Natural killer cell treated with Interleukin-12 subunit alpha and Interleukin-12 subunit beta and Interleukin-15 and Interleukin-18, amount 100 ng/mL, for 72 hours (primary cell): ENCODE results near the gene ST3GAL4. TPM values are rescaled to one million over a fixed set of nuclear protein-coding genes. Genes with fewer than 3 reads are reported as not detected.

Experiments used
- ATAC-seq, 2 donors: fragments of 150-1000 bp; cut with Tn5 transposase in 1 of 2; sonication (Bioruptor Pico), chemical (Tn5 transposase) in 1 of 2; 2 replicates each; pipeline ENCODE4 v1.10.0; 2021
- DNase-seq: peaks from one replicate; pipeline ENCODE4 v3.0.0; 2022; ENCODE audit warnings: low spot score
- H3K27ac Mint-ChIP-seq, 2 donors: 1 replicate in 1 of 2; 2 replicates in 1 of 2; pipeline ENCODE4 v1.8.0; 2022; ENCODE audit warnings: mixed read lengths in 2 of 2, mild to moderate bottlenecking in 1 of 2, moderate library complexity in 1 of 2
- H3K27me3 Mint-ChIP-seq, 2 donors: 1 replicate in 1 of 2; 2 replicates in 1 of 2; pipeline ENCODE4 v1.8.0; 2022; ENCODE audit warnings: mixed read lengths in 2 of 2
- H3K36me3 Mint-ChIP-seq: one replicate; pipeline ENCODE4 v1.8.0; 2022; ENCODE audit warnings: mixed read lengths
- H3K4me1 Mint-ChIP-seq, 2 donors: 1 replicate in 1 of 2; 2 replicates in 1 of 2; pipeline ENCODE4 v1.8.0; 2022; ENCODE audit warnings: low read depth in 2 of 2, mixed read lengths in 2 of 2, mild to moderate bottlenecking in 1 of 2
- H3K4me3 Mint-ChIP-seq: one replicate; pipeline ENCODE4 v1.8.0; 2022; ENCODE audit warnings: mixed read lengths
- H3K9me3 Mint-ChIP-seq: 2 replicates; pipeline ENCODE4 v1.8.0; 2022; ENCODE audit warnings: mixed read lengths
- total RNA-seq, 2 donors: library from RNA; stranded (reverse); gene quantifications; one replicate each; pipeline ENCODE4 v1.2.3, GENCODE V29; 2022

ST3GAL4 gene
- total RNA-seq, 2 donors from 2014 or later: 60.4 to 60.9 TPM

DNA sequence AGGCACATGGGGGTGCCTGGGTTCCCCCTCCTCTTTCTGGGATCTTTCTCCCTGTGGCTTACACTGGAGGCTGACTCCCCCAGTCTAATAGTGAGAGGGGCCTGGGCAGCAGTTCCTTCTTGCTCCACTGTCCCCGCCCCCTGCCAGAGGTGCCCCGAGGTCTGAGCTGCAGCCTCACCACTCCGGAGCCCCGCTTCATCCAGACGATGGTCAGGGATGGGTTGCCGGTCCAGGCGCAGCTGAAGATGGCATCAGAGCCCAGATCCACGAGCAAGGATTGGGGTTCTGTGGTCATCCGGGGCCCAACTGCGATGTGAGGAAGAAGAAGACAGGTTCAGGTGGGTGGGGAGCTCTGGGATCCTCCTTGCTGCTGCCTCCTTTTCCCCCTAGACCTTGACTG, 91.1 kb downstream of the ST3GAL4 start:
- Mint-ChIP-seq H3K9me3 (peaks cover 14% of the 10 kb centered on the region), H3K27ac (no peak overlapping the region), H3K27me3 (no peaks in the 10 kb centered on the region)

DNA sequence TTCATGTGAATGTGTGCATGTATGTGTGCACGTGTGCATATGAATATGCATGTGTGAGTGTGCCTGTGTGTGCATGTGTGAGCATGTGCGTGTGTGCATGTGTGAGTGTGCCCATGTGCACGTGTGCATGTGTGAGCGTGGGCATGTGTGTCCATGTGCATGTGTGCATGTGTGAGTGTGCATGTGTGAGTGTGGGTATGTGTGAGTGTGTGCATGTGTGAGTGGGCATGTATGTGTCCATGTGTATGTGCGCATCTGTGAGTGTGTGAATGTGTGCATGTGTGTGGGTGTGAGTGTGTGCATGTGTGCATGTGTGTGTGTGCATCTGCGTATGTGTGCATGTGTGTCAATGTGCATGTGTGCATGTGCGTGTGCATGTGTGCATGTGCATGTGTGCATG, 94.7 kb downstream of the ST3GAL4 start:
- H3K27me3 Mint-ChIP-seq: no peaks in the 10 kb centered on the region
- peaks cover 6% of the 10 kb centered on the region for H3K36me3 Mint-ChIP-seq
- H3K4me3 Mint-ChIP-seq: no peak overlapping the region
- DNase-seq (no peak), ATAC-seq (no peak)
- H3K4me1 Mint-ChIP-seq: peaks cover 8 to 14% of the 10 kb centered on the region in 2 donors
- H3K9me3 Mint-ChIP-seq: peaks cover 14% of the 10 kb centered on the region
- H3K27ac Mint-ChIP-seq: no peak overlapping the region

More for the DNA sequence above, 91.1 kb downstream of the ST3GAL4 start:
- Mint-ChIP-seq H3K36me3 (peaks cover 6% of the 10 kb centered on the region), H3K4me1 (peaks cover 8 to 14% of the 10 kb centered on the region in 2 donors), H3K4me3 (no peak overlapping the region)
- ATAC-seq (no peak), DNase-seq (no peak)

DNA sequence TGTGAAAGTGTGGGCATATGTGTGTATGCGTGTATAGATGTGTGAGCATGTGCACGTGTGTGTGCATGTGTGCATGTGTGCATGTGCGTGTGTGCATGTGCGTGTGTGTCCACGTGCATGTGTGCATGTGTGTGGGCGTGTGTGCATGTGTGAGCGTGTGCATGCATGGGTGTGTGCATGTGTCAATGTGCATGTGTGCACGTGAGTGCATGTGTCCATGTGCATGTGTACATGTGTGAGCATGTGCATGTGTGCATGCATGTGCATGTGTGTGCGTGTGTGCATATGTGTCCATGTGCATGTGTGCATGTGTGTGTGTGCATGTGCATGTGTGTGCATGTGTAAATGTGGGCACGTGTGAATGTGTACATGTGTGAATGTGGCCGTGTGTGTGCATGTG, 95.3 kb downstream of the ST3GAL4 start:
- Mint-ChIP-seq H3K36me3 (peaks cover 6% of the 10 kb centered on the region), H3K9me3 (peaks cover 14% of the 10 kb centered on the region), H3K4me1 (peaks cover 8 to 14% of the 10 kb centered on the region in 2 donors), H3K4me3 (no peak overlapping the region), H3K27me3 (no peaks in the 10 kb centered on the region), H3K27ac (no peak overlapping the region)
- DNase-seq: no peak
- no peak for ATAC-seq

DNA sequence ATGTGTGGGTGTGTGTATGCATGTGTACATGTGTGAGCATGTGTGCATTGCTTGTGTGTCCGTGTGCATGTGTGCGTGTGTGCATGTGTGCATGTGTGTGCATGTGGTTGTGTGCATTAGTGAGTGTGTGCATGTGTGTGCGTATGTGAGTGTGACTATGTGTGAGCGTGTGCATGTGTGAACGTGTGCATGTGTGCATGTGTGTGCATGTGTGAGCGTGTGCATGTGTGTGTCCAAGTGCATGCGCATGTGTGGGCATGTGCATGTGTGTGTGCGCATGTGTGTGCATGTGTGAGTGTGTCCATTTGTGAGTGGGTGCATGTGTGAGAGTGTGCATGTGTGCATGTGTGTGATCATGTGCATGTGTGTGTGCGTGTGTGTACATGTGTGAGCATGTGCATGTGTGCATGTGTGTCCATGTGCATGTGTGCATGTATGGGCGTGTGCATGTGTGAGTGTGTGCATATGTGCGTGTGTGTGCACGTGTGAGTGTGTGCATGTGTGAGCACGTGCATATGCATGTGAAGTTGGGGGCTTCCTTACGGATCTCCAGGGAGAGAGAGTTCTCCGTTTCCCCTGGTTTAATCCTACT, 95.8 kb downstream of the ST3GAL4 start:
- ATAC-seq: no peak
- DNase-seq: no peak
- Mint-ChIP-seq H3K4me3 (no peak overlapping the region), H3K4me1 (peaks cover 8 to 14% of the 10 kb centered on the region in 2 donors), H3K27ac (no peak overlapping the region), H3K36me3 (peaks cover 6% of the 10 kb centered on the region), H3K9me3 (peaks cover 14% of the 10 kb centered on the region), H3K27me3 (no peaks in the 10 kb centered on the region)

DNA sequence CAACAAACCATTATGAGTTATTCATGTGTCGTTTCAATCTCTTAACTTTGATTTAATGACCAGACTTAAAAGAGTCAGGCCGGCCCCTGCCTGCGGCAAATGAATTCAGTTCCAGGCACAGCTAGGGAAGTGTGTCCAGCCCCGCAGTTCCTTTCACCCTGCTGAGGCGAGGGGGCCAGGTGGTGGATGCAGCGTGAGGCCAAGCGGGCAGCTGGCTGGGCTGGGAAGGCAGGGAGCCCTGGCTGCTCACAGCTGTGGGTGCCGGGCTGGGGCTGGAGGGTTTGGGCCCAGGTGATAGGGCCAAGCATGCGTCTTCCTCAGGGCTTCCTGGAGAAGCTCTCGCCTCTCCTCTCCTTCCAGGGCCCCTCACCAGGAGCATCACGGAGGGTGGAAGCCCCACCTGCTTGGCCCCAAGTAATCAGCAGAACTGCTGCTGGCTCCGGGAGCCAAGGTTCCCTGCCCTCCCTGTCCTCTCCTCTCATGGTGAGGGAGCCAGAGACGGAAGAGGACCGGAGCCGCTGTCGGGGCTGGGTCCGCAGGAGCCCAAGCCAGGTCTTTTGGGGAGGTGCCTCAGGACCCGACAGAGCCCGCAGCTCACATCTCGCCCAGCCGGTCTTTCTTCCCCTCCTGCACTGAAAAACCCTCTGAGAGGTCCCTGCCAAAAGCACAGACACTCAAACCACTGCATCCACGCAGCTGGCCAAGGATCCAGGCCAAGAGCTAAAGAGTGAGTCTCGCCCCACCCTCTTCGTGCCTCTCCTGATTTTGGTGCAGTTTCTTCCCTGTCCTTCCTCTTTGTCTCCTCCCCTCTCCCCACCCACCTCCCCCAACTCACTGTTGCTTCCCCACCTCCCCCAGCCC, 97.0 kb downstream of the ST3GAL4 start:
- Mint-ChIP-seq H3K9me3 (peaks cover 14% of the 10 kb centered on the region), H3K36me3 (peaks cover 6% of the 10 kb centered on the region), H3K4me1 (peaks cover 8 to 14% of the 10 kb centered on the region in 2 donors), H3K27me3 (no peaks in the 10 kb centered on the region), H3K4me3 (no peak overlapping the region), H3K27ac (no peak overlapping the region)
- no peak for ATAC-seq
- no peak for DNase-seq

DNA sequence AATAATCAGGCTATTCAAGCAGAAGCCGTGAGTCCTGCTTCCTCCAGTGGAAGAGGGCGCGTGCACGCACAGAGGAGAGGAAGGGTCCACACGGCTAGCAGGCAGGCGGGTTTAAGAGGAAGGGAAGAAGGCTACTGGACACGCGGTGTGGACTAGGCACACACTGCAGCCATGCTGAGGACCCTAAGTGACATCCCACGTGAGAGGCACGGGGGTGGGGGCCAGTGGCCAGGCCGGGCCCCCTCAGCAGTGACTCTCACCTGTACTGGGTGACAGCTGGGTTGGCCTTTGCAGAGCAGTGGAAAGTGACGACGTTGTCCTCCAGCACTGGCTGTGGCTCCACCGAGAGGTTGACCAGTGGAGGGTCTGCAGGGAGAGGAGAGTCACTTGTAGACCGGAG, 100.6 kb downstream of the ST3GAL4 start:
- no peaks in the 10 kb centered on the region for H3K36me3 Mint-ChIP-seq
- H3K27me3 Mint-ChIP-seq: no peaks in the 10 kb centered on the region
- H3K4me1 Mint-ChIP-seq: peaks cover 0 to 4% of the 10 kb centered on the region in 2 donors
- no peak overlapping the region for H3K4me3 Mint-ChIP-seq
- ATAC-seq (no peak), DNase-seq (no peak)
- H3K9me3 Mint-ChIP-seq: peaks cover 3% of the 10 kb centered on the region
- H3K27ac Mint-ChIP-seq: no peak overlapping the region

DNA sequence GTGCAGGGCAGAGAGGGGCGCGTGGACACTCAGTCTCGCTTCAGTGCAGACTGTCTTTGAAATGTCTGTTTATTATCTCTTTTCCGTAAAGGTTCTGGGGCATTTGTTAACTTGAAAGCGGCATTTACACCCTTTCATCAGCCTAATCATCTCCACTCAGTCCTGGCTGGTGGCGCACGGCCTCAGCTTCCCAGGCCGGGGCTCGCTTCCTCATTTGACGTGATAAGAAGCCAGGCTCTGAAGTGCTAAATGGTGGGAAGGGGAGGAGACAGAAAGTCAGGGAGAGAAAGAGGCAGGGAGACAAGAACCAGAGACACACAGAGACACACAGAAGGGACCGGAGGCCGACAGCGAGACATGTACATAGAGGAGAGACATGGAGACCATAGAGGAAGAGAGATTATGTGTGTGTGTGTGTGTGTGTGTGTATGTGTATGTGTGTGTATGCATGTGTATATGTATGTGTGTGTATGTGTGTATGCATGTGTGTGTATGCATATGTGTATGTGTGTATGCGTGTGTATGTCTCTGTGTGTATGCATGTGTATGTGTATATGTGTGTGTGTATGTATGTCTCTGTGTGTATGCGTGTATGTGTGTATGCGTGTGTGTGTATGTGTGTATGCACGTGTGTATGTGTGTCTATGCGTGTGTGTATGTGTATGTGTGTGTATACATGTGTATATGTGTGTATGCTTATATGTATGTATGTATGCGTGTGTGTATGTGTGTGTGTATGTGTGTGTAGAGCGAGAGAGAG, 101.5 kb downstream of the ST3GAL4 start:
- ATAC-seq (peak in 1 of 2 donors; percentile 9), DNase-seq (no peak)
- Mint-ChIP-seq H3K4me3 (no peak overlapping the region), H3K36me3 (no peaks in the 10 kb centered on the region), H3K9me3 (no peaks in the 10 kb centered on the region), H3K27me3 (no peaks in the 10 kb centered on the region), H3K27ac (no peak overlapping the region), H3K4me1 (no peaks in the 10 kb centered on the region)

DNA sequence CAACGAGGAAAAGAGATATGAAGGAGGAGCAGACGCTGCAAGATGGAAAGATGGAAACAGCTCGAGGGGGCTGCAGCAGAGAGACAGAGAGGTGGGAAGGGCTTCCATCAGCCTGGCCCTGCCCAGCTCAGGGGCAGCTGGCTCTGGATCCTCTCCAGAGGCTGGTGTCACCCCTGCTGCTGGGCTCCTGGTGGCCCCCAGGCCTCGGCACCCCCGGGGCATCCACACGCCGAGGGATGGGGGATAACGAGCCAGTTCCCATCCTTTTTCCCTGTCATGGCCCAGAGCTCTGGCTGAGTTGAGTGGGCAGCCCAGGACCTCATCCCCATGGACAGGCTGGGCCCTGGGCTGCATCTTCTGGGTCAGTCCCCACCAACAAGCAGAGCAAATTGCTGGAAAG, 102.3 kb downstream of the ST3GAL4 start:
- H3K36me3 Mint-ChIP-seq: no peaks in the 10 kb centered on the region
- H3K4me1 Mint-ChIP-seq: no peaks in the 10 kb centered on the region

DNA sequence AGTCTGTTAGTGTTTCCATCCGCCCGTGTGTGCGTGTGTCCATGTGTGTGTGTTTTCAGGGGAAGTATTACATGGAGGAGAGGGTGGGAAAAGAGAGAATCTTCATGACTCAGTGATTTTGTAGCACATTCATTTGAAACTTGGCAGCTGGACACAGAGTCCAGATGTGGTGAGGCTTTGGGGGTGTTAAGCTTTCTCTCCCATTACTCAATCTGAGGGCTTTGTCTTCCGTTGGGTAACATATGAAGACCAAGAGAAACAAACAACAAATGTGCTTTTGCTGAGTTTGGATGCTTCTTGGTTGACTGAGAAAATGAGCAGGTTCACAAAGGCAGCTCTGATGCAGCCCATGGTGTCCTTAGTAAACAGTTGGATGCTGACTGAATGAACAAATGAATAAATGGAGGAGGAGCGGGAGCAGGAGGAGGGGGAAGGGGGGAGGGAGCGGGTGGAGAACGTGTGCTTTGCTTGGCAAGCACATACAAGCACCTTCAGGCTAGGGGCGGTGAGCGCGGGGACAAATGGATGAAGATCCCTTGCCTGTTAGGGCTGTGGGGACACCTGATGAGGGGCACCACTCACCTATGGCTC, 104.3 kb downstream of the ST3GAL4 start:
- H3K4me1 Mint-ChIP-seq: peaks cover under 1 to 11% of the 10 kb centered on the region in 2 donors

More for the DNA sequence above, 102.3 kb downstream of the ST3GAL4 start:
- H3K9me3 Mint-ChIP-seq: no peaks in the 10 kb centered on the region
- H3K4me3 Mint-ChIP-seq: no peak overlapping the region
- no peak overlapping the region for H3K27ac Mint-ChIP-seq
- ATAC-seq (no peak), DNase-seq (no peak)
- no peaks in the 10 kb centered on the region for H3K27me3 Mint-ChIP-seq

DNA sequence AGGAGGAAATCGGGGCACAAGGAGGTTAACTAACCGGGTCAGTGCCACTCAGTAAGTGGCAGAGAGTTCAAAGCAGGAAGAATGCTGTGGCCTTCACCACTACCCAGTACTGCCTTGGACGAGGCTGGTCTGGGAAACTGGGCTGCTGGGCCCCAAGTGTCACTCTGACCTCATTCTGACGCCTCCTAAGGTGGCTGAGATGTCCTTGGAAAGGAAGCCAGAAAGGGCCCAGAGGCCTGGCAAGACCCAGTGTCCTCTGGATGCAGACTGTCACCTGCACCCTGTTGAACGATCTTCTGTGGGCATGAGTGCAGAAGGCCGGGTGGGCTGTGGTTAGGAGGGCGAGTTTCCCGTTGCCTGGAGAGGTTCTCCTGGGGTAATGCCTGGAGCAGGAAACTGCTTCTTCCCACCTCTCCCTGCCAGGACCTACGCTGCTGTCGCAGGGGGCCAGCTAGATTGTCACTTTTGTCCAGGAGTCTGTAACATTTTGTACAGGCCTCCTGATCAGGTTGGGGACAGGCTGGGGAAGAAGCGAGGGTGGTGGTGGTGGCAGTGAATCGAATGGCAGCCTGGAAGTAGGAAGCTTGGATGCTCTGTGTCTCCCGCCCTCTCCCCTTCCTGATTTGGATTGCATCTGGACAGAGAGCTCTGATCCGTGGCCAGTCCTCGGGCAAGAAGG, 105.1 kb downstream of the ST3GAL4 start:
- DNase-seq (no peak), ATAC-seq (no peak)
- Mint-ChIP-seq H3K36me3 (no peaks in the 10 kb centered on the region), H3K9me3 (no peaks in the 10 kb centered on the region), H3K4me3 (no peak overlapping the region), H3K27ac (no peak overlapping the region), H3K4me1 (peaks cover 8 to 19% of the 10 kb centered on the region in 2 donors), H3K27me3 (no peaks in the 10 kb centered on the region)

More for the DNA sequence above, 104.3 kb downstream of the ST3GAL4 start:
- no peak overlapping the region for H3K4me3 Mint-ChIP-seq
- H3K36me3 Mint-ChIP-seq: no peaks in the 10 kb centered on the region
- ATAC-seq (no peak), DNase-seq (no peak)
- H3K27me3 Mint-ChIP-seq: no peaks in the 10 kb centered on the region
- no peak overlapping the region for H3K27ac Mint-ChIP-seq
- no peaks in the 10 kb centered on the region for H3K9me3 Mint-ChIP-seq

DNA sequence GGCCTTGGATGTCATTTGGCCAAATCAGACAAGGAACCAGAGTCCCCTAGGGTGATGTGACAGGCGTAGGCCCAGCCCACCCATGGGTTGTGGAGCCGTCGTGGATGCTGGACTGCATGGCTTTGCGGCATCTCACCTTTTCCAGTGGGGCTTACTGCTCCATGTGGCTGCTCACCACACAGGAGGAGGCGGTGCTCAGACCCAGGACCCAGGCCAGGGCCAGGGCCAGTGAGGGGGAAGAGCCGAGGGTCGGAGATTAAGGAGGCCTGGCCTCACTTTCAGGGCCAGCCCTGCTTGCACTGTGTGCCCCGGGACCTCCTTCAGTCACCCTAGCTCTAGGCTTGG, 105.6 kb downstream of the ST3GAL4 start:
- no peaks in the 10 kb centered on the region for H3K27me3 Mint-ChIP-seq
- H3K36me3 Mint-ChIP-seq: no peaks in the 10 kb centered on the region
- H3K27ac Mint-ChIP-seq: no peak overlapping the region
- no peaks in the 10 kb centered on the region for H3K9me3 Mint-ChIP-seq
- DNase-seq (no peak), ATAC-seq (no peak)
- H3K4me3 Mint-ChIP-seq: no peak overlapping the region
- peaks cover 13 to 24% of the 10 kb centered on the region in 2 donors for H3K4me1 Mint-ChIP-seq

DNA sequence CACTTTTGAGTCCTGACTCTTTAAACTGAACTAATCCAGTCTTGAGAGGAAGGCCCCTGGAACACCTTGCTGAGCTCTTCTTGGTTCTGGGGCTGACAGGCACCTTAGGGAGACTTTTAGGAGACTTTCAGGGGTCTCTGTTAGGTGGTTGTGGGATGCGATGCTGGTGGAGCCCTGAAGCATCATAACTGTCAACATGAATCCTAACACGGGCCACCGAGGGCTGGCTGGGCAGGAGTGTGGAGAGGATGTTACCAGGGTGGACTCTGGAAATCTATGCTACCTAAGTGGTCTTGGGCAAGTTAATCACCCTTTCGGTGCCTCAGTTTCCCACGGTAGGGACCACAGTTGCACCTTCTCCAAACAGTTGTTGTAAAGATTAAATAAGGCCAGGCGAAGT, 106.5 kb downstream of the ST3GAL4 start:
- Mint-ChIP-seq H3K4me3 (no peak overlapping the region), H3K9me3 (no peaks in the 10 kb centered on the region), H3K36me3 (no peaks in the 10 kb centered on the region), H3K27ac (no peak overlapping the region), H3K27me3 (no peaks in the 10 kb centered on the region), H3K4me1 (peaks cover 18 to 30% of the 10 kb centered on the region in 2 donors)
- DNase-seq (no peak), ATAC-seq (no peak)

DNA sequence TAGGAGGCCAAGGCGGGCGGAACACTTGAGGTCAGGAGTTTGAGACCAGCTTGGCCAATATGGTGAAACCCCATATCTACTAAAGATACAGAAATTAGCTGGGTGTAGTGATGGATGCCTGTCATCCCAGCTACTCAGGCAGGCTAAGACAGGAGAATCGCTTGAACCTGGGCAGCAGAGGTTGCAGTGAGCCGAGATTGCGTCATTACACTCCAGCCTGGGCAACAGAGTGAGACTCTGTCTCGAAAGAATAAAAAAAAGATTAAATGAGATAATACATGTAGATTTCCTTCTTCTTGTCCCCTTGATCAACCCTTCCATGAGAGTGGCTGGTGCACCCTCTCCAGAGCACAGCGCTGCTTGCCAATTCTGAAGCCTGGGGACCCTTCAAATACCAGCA, 106.9 kb downstream of the ST3GAL4 start:
- Mint-ChIP-seq H3K27me3 (no peaks in the 10 kb centered on the region), H3K36me3 (no peaks in the 10 kb centered on the region), H3K27ac (no peak overlapping the region), H3K9me3 (no peaks in the 10 kb centered on the region), H3K4me1 (peaks cover 18 to 30% of the 10 kb centered on the region in 2 donors), H3K4me3 (no peak overlapping the region)
- ATAC-seq: no peak
- DNase-seq: no peak
